Nephron (organoid): Measurements from ENCODE around the gene SPECC1L.

Experiments used
- H3K27ac Mint-ChIP-seq, 3 experiments: 2 replicates each; pipeline ENCODE4 v1.8.0; 2020; ENCODE audit warnings: mixed read lengths in 3 of 3, mild to moderate bottlenecking in 2 of 3, moderate library complexity in 1 of 3
- H3K27me3 Mint-ChIP-seq: 2 replicates; pipeline ENCODE4 v1.8.0; 2021; ENCODE audit warnings: low read depth, mild to moderate bottlenecking, moderate library complexity, mixed read lengths
- H3K36me3 Mint-ChIP-seq: 2 replicates; pipeline ENCODE4 v1.8.0; 2020; ENCODE audit warnings: low read depth, mixed read lengths
- H3K4me1 Mint-ChIP-seq: 2 replicates; pipeline ENCODE4 v1.8.0; 2020; ENCODE audit warnings: mixed read lengths
- H3K4me3 Mint-ChIP-seq, 3 experiments: 2 replicates each; pipeline ENCODE4 v1.8.0; 2020; ENCODE audit warnings: mild to moderate bottlenecking in 3 of 3, mixed read lengths in 3 of 3, moderate library complexity in 2 of 3
- H3K9me3 Mint-ChIP-seq: 2 replicates; pipeline ENCODE4 v1.8.0; 2020; ENCODE audit warnings: mixed read lengths
- CTCF ChIP-seq, 3 experiments: fragments of 200-600 bp; sonication (generic); IDR thresholded peaks; one replicate each; pipeline ENCODE4 v1.5.0; 2021; ENCODE audit warnings: antibody characterized with exemption in 3 of 3; ENCODE audit not compliant: unreplicated experiment in 3 of 3

SPECC1L gene

GRCh38 chr22:24405631-24406321 lies 135.1 kb downstream of the SPECC1L start:
- Mint-ChIP-seq H3K36me3 (peaks cover 47% of the 10 kb centered on the region), H3K9me3 (no peaks in the 10 kb centered on the region), H3K4me3 (no peak overlapping the region), H3K27me3 (no peaks in the 10 kb centered on the region), H3K27ac (no peak overlapping the region), H3K4me1 (peaks cover 44% of the 10 kb centered on the region)
- TF ChIP-seq CTCF (IDR thresholded peaks at IDR 0.05; ENCODE audit: unreplicated experiment in 3 of 3) = no peak

GRCh38 chr22:24406322-24407277 lies 136.0 kb downstream of the SPECC1L start:
- TF ChIP-seq CTCF (IDR thresholded peaks at IDR 0.05; ENCODE audit: unreplicated experiment in 3 of 3) = no peak
- no peaks in the 10 kb centered on the region for H3K9me3 Mint-ChIP-seq
- H3K27me3 Mint-ChIP-seq = no peaks in the 10 kb centered on the region
- H3K4me1 Mint-ChIP-seq = peaks cover 44% of the 10 kb centered on the region
- peaks cover 42% of the 10 kb centered on the region for H3K36me3 Mint-ChIP-seq
- peak overlapping the region; percentile 3 to 71 (median 55) for H3K27ac Mint-ChIP-seq
- no peak overlapping the region for H3K4me3 Mint-ChIP-seq

GRCh38 chr22:24407278-24407665 lies 136.6 kb downstream of the SPECC1L start:
- H3K4me3 Mint-ChIP-seq = no peak overlapping the region
- peaks cover 42% of the 10 kb centered on the region for H3K4me1 Mint-ChIP-seq

GRCh38 chr22:24407884-24408283 lies 137.3 kb downstream of the SPECC1L start:
- H3K4me3 Mint-ChIP-seq = no peak overlapping the region

More at GRCh38 chr22:24407278-24407665, 136.6 kb downstream of the SPECC1L start:
- Mint-ChIP-seq H3K9me3 (no peaks in the 10 kb centered on the region), H3K36me3 (peaks cover 39% of the 10 kb centered on the region), H3K27ac (peak overlapping the region; percentile 3 to 71 (median 55)), H3K27me3 (no peaks in the 10 kb centered on the region)
- no peak for TF ChIP-seq CTCF (IDR thresholded peaks at IDR 0.05; ENCODE audit: unreplicated experiment in 3 of 3)

GRCh38 chr22:24408630-24409029 lies 138.0 kb downstream of the SPECC1L start:
- Mint-ChIP-seq H3K9me3 (no peaks in the 10 kb centered on the region), H3K27me3 (no peaks in the 10 kb centered on the region), H3K4me1 (peaks cover 28% of the 10 kb centered on the region), H3K4me3 (no peak overlapping the region), H3K27ac (no peak overlapping the region), H3K36me3 (peaks cover 33% of the 10 kb centered on the region)
- TF ChIP-seq CTCF (IDR thresholded peaks at IDR 0.05; ENCODE audit: unreplicated experiment in 3 of 3) = no peak

More at GRCh38 chr22:24407884-24408283, 137.3 kb downstream of the SPECC1L start:
- no peak for TF ChIP-seq CTCF (IDR thresholded peaks at IDR 0.05; ENCODE audit: unreplicated experiment in 3 of 3)
- H3K9me3 Mint-ChIP-seq = no peaks in the 10 kb centered on the region
- peaks cover 36% of the 10 kb centered on the region for H3K36me3 Mint-ChIP-seq
- no peaks in the 10 kb centered on the region for H3K27me3 Mint-ChIP-seq
- H3K27ac Mint-ChIP-seq = peak overlapping the region in 2 of 3 experiments; percentile 3 to 55
- peaks cover 36% of the 10 kb centered on the region for H3K4me1 Mint-ChIP-seq
